ENCODE results near the gene GDI1.

GDI1 gene

GRCh38 chrX:154487518-154488290, 50.8 kb downstream of the GDI1 start:
- peaks cover 42 to 46% of the 10 kb centered on the region in 2 experiments for H3K4me1 ChIP-seq (ENCODE audit: control insufficient read depth in 1 of 2, insufficient read depth in 1 of 2, low read depth in 1 of 2, low read length in 1 of 2)
- no peaks in the 10 kb centered on the region for H3K36me3 ChIP-seq
- H3K9me3 ChIP-seq = no peaks in the 10 kb centered on the region
- no peak overlapping the region for H3K27ac ChIP-seq
- TF ChIP-seq CTCF (IDR thresholded peaks at IDR 0.05) = no peak
- H3K4me3 ChIP-seq (ENCODE audit: low read depth in 1 of 2, low read length in 1 of 2) = no peak overlapping the region
- H3K27me3 ChIP-seq = no peaks in the 10 kb centered on the region

GRCh38 chrX:154488336-154489075, 51.6 kb downstream of the GDI1 start:
- H3K4me1 ChIP-seq (ENCODE audit: control insufficient read depth in 1 of 2, insufficient read depth in 1 of 2, low read depth in 1 of 2, low read length in 1 of 2) = peaks cover 42 to 46% of the 10 kb centered on the region in 2 experiments
- no peaks in the 10 kb centered on the region for H3K27me3 ChIP-seq
- no peak overlapping the region for H3K27ac ChIP-seq
- H3K4me3 ChIP-seq (ENCODE audit: low read depth in 1 of 2, low read length in 1 of 2) = no peak overlapping the region
- TF ChIP-seq CTCF (IDR thresholded peaks at IDR 0.05) = no peak
- no peaks in the 10 kb centered on the region for H3K36me3 ChIP-seq
- no peaks in the 10 kb centered on the region for H3K9me3 ChIP-seq

- Histone ChIP-seq H3K27me3 (no peaks in the 10 kb centered on the region), H3K27ac (peak overlapping the region; percentile 96), H3K4me1 (ENCODE audit: control insufficient read depth in 1 of 2, insufficient read depth in 1 of 2, low read depth in 1 of 2, low read length in 1 of 2) (peaks cover 41 to 46% of the 10 kb centered on the region in 2 experiments), H3K36me3 (no peaks in the 10 kb centered on the region), H3K4me3 (ENCODE audit: low read depth in 1 of 2, low read length in 1 of 2) (peak overlapping the region; percentile 65 to 69), H3K9me3 (no peaks in the 10 kb centered on the region)
- TF ChIP-seq CTCF (IDR thresholded peaks at IDR 0.05) = no peak
These were observed 52.2 kb downstream of the GDI1 start for GRCh38 chrX:154489182-154489581.

GRCh38 chrX:154490021-154490413, 53.1 kb downstream of the GDI1 start:
- Histone ChIP-seq H3K4me3 (ENCODE audit: low read depth in 1 of 2, low read length in 1 of 2) (peak overlapping the region; percentile 65 to 69), H3K9me3 (no peaks in the 10 kb centered on the region), H3K4me1 (ENCODE audit: control insufficient read depth in 1 of 2, insufficient read depth in 1 of 2, low read depth in 1 of 2, low read length in 1 of 2) (peaks cover 33 to 40% of the 10 kb centered on the region in 2 experiments), H3K27ac (peak overlapping the region; percentile 96), H3K27me3 (no peaks in the 10 kb centered on the region), H3K36me3 (no peaks in the 10 kb centered on the region)
- TF ChIP-seq CTCF (IDR thresholded peaks at IDR 0.05) = no peak

GRCh38 chrX:154490414-154491083, 53.6 kb downstream of the GDI1 start, which contains the start of gene SLC10A3:
SLC10A3 (minus strand) TSS chrX:154490629; CDS start chrX:154488940, 1,689 bp downstream.
- no peak for TF ChIP-seq CTCF (IDR thresholded peaks at IDR 0.05)
- Histone ChIP-seq H3K4me3 (ENCODE audit: low read depth in 1 of 2, low read length in 1 of 2) (peak within 1 kb of the TSS; percentile 65 to 69), H3K36me3 (no peaks in the 10 kb centered on the region), H3K4me1 (ENCODE audit: control insufficient read depth in 1 of 2, insufficient read depth in 1 of 2, low read depth in 1 of 2, low read length in 1 of 2) (peaks cover 27 to 35% of the 10 kb centered on the region in 2 experiments), H3K9me3 (no peaks in the 10 kb centered on the region), H3K27me3 (no peaks in the 10 kb centered on the region), H3K27ac (peak within 1 kb of the TSS; percentile 96)

All from neutrophil (primary cell).